ENCODE measurements around the gene CFAP299.
"Not testable (repeated sequence)": the region's sequence is repeated elsewhere in the genome, so short reads cannot be mapped to it uniquely, and the experiment has no call there.

CFAP299 gene

GRCh38 chr4:80717204-80717603 lies 381.7 kb downstream of the CFAP299 start:
- DNase-seq (ENCODE audit: low spot score), result no peak

- DNase-seq (ENCODE audit: low spot score), result no peak
Observed at GRCh38 chr4:80726471-80726870, 390.9 kb downstream of the CFAP299 start.

GRCh38 chr4:80730158-80730557 lies 394.6 kb downstream of the CFAP299 start:
- no peak for DNase-seq (ENCODE audit: low spot score)

GRCh38 chr4:80731436-80731835 lies 395.9 kb downstream of the CFAP299 start:
- no peak for DNase-seq (ENCODE audit: low spot score)

- DNase-seq (ENCODE audit: low spot score), result no peak
Observed at GRCh38 chr4:80732010-80732409, 396.5 kb downstream of the CFAP299 start.

GRCh38 chr4:80740375-80740774 lies 404.8 kb downstream of the CFAP299 start:
- DNase-seq (ENCODE audit: low spot score), result no peak

GRCh38 chr4:80749558-80749957 lies 414.0 kb downstream of the CFAP299 start:
- not testable (repeated sequence) for DNase-seq (ENCODE audit: low spot score)

- DNase-seq (ENCODE audit: low spot score), result no peak
Observed at GRCh38 chr4:80751200-80751599, 415.7 kb downstream of the CFAP299 start.

GRCh38 chr4:80767944-80768343 lies 432.4 kb downstream of the CFAP299 start:
- no peak for DNase-seq (ENCODE audit: low spot score)

GRCh38 chr4:80776168-80776567 lies 440.6 kb downstream of the CFAP299 start:
- DNase-seq (ENCODE audit: low spot score), result no peak

GRCh38 chr4:80781431-80781830 lies 445.9 kb downstream of the CFAP299 start:
- DNase-seq (ENCODE audit: low spot score), result no peak

GRCh38 chr4:80787306-80787705 lies 451.8 kb downstream of the CFAP299 start:
- DNase-seq (ENCODE audit: low spot score), result no peak

GRCh38 chr4:80788798-80789197 lies 453.3 kb downstream of the CFAP299 start:
- DNase-seq (ENCODE audit: low spot score), result no peak

GRCh38 chr4:80790152-80790551 lies 454.6 kb downstream of the CFAP299 start:
- DNase-seq (ENCODE audit: low spot score), result no peak

- not testable (repeated sequence) for DNase-seq (ENCODE audit: low spot score)
Observed at GRCh38 chr4:80793660-80794059, 458.1 kb downstream of the CFAP299 start.

GRCh38 chr4:80798082-80798481 lies 462.6 kb downstream of the CFAP299 start:
- no peak for DNase-seq (ENCODE audit: low spot score)

GRCh38 chr4:80800719-80801118 lies 465.2 kb downstream of the CFAP299 start:
- DNase-seq (ENCODE audit: low spot score), result not testable (repeated sequence)

- no peak for DNase-seq (ENCODE audit: low spot score)
Observed at GRCh38 chr4:80803337-80803736, 467.8 kb downstream of the CFAP299 start.

- DNase-seq (ENCODE audit: low spot score), result no peak
Observed at GRCh38 chr4:80806472-80806871, 470.9 kb downstream of the CFAP299 start.

- no peak for DNase-seq (ENCODE audit: low spot score)
Observed at GRCh38 chr4:80809039-80809729, 473.7 kb downstream of the CFAP299 start.

GRCh38 chr4:80811406-80811805 lies 475.9 kb downstream of the CFAP299 start:
- no peak for DNase-seq (ENCODE audit: low spot score)

GRCh38 chr4:80812145-80812544 lies 476.6 kb downstream of the CFAP299 start:
- DNase-seq (ENCODE audit: low spot score), result no peak

GRCh38 chr4:80814266-80814665 lies 478.7 kb downstream of the CFAP299 start:
- DNase-seq (ENCODE audit: low spot score), result no peak

Measured in AG08396 (cell line).